ENCODE results near the gene CASK.

- TF ChIP-seq CTCF (conservative IDR thresholded peaks at IDR 0.05 in 1 of 2, IDR thresholded peaks at IDR 0.05 in 1 of 2; ENCODE audit: low read depth in 1 of 2, low read length in 2 of 2) (peak in 1 of 2 donors; percentile 10), EZH2 (IDR thresholded peaks at IDR 0.05; ENCODE audit: low read length, missing control alignments) (no peak)
Observed at GRCh38 chrX:41923978-41924683, 777 bp upstream of the CASK start.

Data from fibroblast of lung (primary cell).